GM20000 (cell line): ENCODE data around the gene MROH2A.

Experiments used
- DNase-seq: peaks from one replicate; pipeline ENCODE4 v3.0.0; 2012; ENCODE audit warnings: low spot score
- CTCF ChIP-seq: IDR thresholded peaks from 2 replicates; pipeline ENCODE4 v1.5.1; 2012; ENCODE audit warnings: mild to moderate bottlenecking, control low read depth; ENCODE audit errors: extremely low read depth, missing control alignments

The MROH2A gene

GRCh38 chr2:233760043-233760442 lies 18.1 kb upstream of the MROH2A start, which contains the start of gene UGT1A1:
Gene UGT1A1, plus strand, starts transcription at chr2:233760270. Its CDS starts 18 bp downstream, at chr2:233760288.
- DNase-seq: no peak
- no peak for TF ChIP-seq CTCF

- DNase-seq: no peak
- no peak for TF ChIP-seq CTCF
These were observed 16.9 kb upstream of the MROH2A start for GRCh38 chr2:233761040-233761769.

GRCh38 chr2:233764264-233764663 lies 13.9 kb upstream of the MROH2A start:
- TF ChIP-seq CTCF: no peak
- DNase-seq: no peak

GRCh38 chr2:233764761-233765160 lies 13.4 kb upstream of the MROH2A start:
- no peak for TF ChIP-seq CTCF
- no peak for DNase-seq

- no peak for TF ChIP-seq CTCF
- no peak for DNase-seq
These were observed 11.7 kb upstream of the MROH2A start for GRCh38 chr2:233766416-233766815.

GRCh38 chr2:233768076-233768475 lies 10.1 kb upstream of the MROH2A start:
- TF ChIP-seq CTCF: no peak
- no peak for DNase-seq

GRCh38 chr2:233769260-233769659 lies 8.9 kb upstream of the MROH2A start:
- DNase-seq: no peak

More at GRCh38 chr2:233769260-233769659, 8.9 kb upstream of the MROH2A start:
- TF ChIP-seq CTCF: no peak
